Measurements from ENCODE around the gene VKORC1L1. TPM values are rescaled to one million over a fixed set of nuclear protein-coding genes. Genes with fewer than 3 reads are reported as not detected.

Gene VKORC1L1
- total and polyA plus RNA-seq, 9 of the 15 experiments (the other 6 are each of a cell fraction or from before 2014, with no cell fraction given), result 6.8 to 36.5 (median 19.3) TPM

DNA sequence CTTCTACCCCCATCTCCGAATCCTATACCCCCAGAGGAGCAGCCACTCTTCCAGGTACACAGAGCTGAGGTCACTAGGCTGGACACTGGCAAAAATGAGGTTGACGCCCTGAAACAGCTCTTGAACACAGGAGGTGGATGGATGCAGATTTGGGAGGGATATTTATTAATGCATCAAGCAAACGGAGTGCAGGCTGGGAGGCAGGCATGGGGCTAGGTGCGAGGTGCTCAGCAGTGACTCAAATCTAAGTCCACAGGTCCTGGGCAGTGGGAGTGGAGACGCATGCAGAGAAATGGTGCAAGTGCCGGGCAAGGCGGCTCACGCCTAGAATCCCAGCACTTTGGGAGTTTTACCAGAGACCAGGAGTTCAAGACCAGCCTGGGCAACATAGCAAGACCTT is 98.1 kb downstream of the VKORC1L1 start:
- Histone ChIP-seq H3K4me3 (no peak overlapping the region), H3K27ac (ENCODE audit: extremely low read depth, low read depth, low read length) (no peak overlapping the region), H3K36me3 (ENCODE audit: control insufficient read depth, insufficient read depth, low read length) (peaks cover 98% of the 10 kb centered on the region), H3K9ac (ENCODE audit: insufficient read depth in 1 of 2, low read depth in 2 of 2, low read length in 2 of 2) (peak overlapping the region in 1 of 2 experiments; percentile 14; a peak in 2 of 4 replicates), H3K27me3 (ENCODE audit: control insufficient read depth in 2 of 2, insufficient read depth in 2 of 2, low read length in 2 of 2) (no peaks in the 10 kb centered on the region), H3K4me1 (replicated peaks in 1 of 2; ENCODE audit: control insufficient read depth in 2 of 2, insufficient read depth in 2 of 2, low read length in 2 of 2) (peaks cover 0 to 8% of the 10 kb centered on the region in 2 experiments; a peak in 1 of 5 replicates), H3K9me3 (replicated peaks; ENCODE audit: control insufficient read depth, insufficient read depth, low read depth, low read length) (no peaks in the 10 kb centered on the region), H4K20me1 (replicated peaks; ENCODE audit: control insufficient read depth, insufficient read depth, low read length) (peaks cover 9% of the 10 kb centered on the region; the same call in 1 of the 2 replicates), H3K4me2 (ENCODE audit: insufficient read depth, low read length) (no peak overlapping the region), H3K9me1 (ENCODE audit: control insufficient read depth, insufficient read depth, low read length) (peaks cover 7% of the 10 kb centered on the region), H2AFZ (ENCODE audit: low read depth, low read length) (no peak overlapping the region), H3K79me2 (ENCODE audit: control insufficient read depth, insufficient read depth, low read length) (no peaks in the 10 kb centered on the region)
- in situ Hi-C loops (cut with MboI), result no loop called here
- intact Hi-C loops (cut with micrococcal nuclease), result no loop called here
- no peak for FAIRE-seq
- WGBS (ENCODE audit: insufficient coverage, low coverage, missing lambda C conversion rate), result 94% methylated on average over 8 of the region's 8 CpGs
- ATAC-seq, result no peak
- no peak for TF ChIP-seq IRF2 (CRISPR knock-in tag; IDR thresholded peaks at IDR 0.05)
- no TSS peak for BruUV-seq (replicated peaks)
- no peak for DNase-seq (ENCODE audit: extremely low read depth in 1 of 4, low spot score in 3 of 4)
- ChIA-PET CTCF (ENCODE audit: low intra/inter-chr PET ratio) (no interaction called here), POLR2A (interaction anchor here (0.9 to 1.1 kb wide), 2 partner anchors 10 to 17 kb away, joined by 3 to 4 read pairs; no protein-coding TSS in a partner anchor)

DNA sequence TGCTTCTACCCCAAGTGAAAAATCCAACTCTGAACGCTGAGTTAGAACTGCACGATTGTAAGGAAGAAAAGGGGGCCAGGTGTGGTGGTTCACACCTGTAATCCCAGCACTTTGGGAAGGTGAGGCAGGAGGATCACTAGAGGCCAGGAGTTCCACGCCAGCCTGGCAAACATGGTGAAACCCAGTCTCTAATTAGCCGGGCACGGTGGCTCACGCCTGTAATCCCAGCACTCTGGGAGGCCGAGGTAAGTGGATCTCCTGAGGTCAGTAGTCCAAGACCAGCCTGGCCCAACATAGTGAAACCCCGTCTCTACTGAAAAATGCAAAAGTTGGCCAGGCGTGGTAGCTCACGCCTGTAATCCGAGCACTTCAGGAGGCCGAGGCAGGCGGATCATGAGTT is 100.1 kb downstream of the VKORC1L1 start:
- no peak overlapping the region for H3K27ac ChIP-seq (ENCODE audit: extremely low read depth, low read depth, low read length)
- H4K20me1 ChIP-seq (replicated peaks; ENCODE audit: control insufficient read depth, insufficient read depth, low read length), result peaks cover 4% of the 10 kb centered on the region; the same call in 1 of the 2 replicates
- no TSS peak for BruUV-seq (replicated peaks)
- TF ChIP-seq SRSF7 (optimal IDR thresholded peaks at IDR 0.05; ENCODE audit: low read depth, low read length), result no peak
- TF ChIP-seq ZNF76 (CRISPR knock-in tag; IDR thresholded peaks at IDR 0.05; ENCODE audit: borderline replicate concordance), result no peak
- no peak for TF ChIP-seq GTF2B (IDR thresholded peaks at IDR 0.05; ENCODE audit: extremely low read depth, insufficient read length)
- no peak for TF ChIP-seq FOXA1 (IDR thresholded peaks at IDR 0.05; ENCODE audit: borderline replicate concordance)
- TF ChIP-seq TCF7 (IDR thresholded peaks at IDR 0.05; ENCODE audit: borderline replicate concordance), result no peak
- TF ChIP-seq BCL6 (CRISPR knock-in tag; IDR thresholded peaks at IDR 0.05), result no peak
- TF ChIP-seq ILF3 (IDR thresholded peaks at IDR 0.05; ENCODE audit: borderline replicate concordance), result no peak
- TF ChIP-seq TRIM24 (IDR thresholded peaks at IDR 0.05), result no peak
- TF ChIP-seq TSHZ1 (CRISPR knock-in tag; IDR thresholded peaks at IDR 0.05), result no peak
- TF ChIP-seq ZC3H11A (IDR thresholded peaks at IDR 0.05; ENCODE audit: low read depth, low read length), result no peak
- no peak for TF ChIP-seq SMARCA5 (IDR thresholded peaks at IDR 0.05)
- H3K27me3 ChIP-seq (ENCODE audit: control insufficient read depth in 2 of 2, insufficient read depth in 2 of 2, low read length in 2 of 2), result no peaks in the 10 kb centered on the region
- H3K4me1 ChIP-seq (replicated peaks in 1 of 2; ENCODE audit: control insufficient read depth in 2 of 2, insufficient read depth in 2 of 2, low read length in 2 of 2), result peaks cover 0 to 5% of the 10 kb centered on the region in 2 experiments; a peak in 1 of 5 replicates
- ChIA-PET CTCF (ENCODE audit: low intra/inter-chr PET ratio) (no interaction called here), POLR2A (no interaction called here)
- H3K36me3 ChIP-seq (ENCODE audit: control insufficient read depth, insufficient read depth, low read length), result peaks cover 89% of the 10 kb centered on the region
- H3K79me2 ChIP-seq (ENCODE audit: control insufficient read depth, insufficient read depth, low read length), result no peaks in the 10 kb centered on the region
- no peak overlapping the region; a peak in 1 of 4 replicates for H3K9ac ChIP-seq (ENCODE audit: insufficient read depth in 1 of 2, low read depth in 2 of 2, low read length in 2 of 2)
- H3K4me2 ChIP-seq (ENCODE audit: insufficient read depth, low read length), result no peak overlapping the region
- H3K9me3 ChIP-seq (replicated peaks; ENCODE audit: control insufficient read depth, insufficient read depth, low read depth, low read length), result no peaks in the 10 kb centered on the region
- ATAC-seq (no peak), FAIRE-seq (no peak), DNase-seq (ENCODE audit: extremely low read depth in 1 of 4, low spot score in 3 of 4) (no peak)
- 94% methylated on average over 13 of the region's 13 CpGs for WGBS (ENCODE audit: insufficient coverage, low coverage, missing lambda C conversion rate)
- no peak overlapping the region for H3K4me3 ChIP-seq
- H2AFZ ChIP-seq (ENCODE audit: low read depth, low read length), result no peak overlapping the region
- in situ Hi-C loops (cut with MboI), result no loop called here
- intact Hi-C loops (cut with micrococcal nuclease), result no loop called here
- H3K9me1 ChIP-seq (ENCODE audit: control insufficient read depth, insufficient read depth, low read length), result peaks cover 7% of the 10 kb centered on the region
